ENCODE measurements around the gene TPRX1.
"Not testable (repeated sequence)": the region's sequence is repeated elsewhere in the genome, so short reads cannot be mapped to it uniquely, and the experiment has no call there.

Gene TPRX1

GRCh38 chr19:47798904-47799266, 5.5 kb downstream of the TPRX1 start:
- H3K4me3 ChIP-seq (ENCODE audit: low read length): no peak overlapping the region
- no peak for DNase-seq (ENCODE audit: low read depth)
- no peak for TF ChIP-seq CTCF (IDR thresholded peaks at IDR 0.05; ENCODE audit: insufficient read depth, low read depth, low read length, missing control alignments)

DNA sequence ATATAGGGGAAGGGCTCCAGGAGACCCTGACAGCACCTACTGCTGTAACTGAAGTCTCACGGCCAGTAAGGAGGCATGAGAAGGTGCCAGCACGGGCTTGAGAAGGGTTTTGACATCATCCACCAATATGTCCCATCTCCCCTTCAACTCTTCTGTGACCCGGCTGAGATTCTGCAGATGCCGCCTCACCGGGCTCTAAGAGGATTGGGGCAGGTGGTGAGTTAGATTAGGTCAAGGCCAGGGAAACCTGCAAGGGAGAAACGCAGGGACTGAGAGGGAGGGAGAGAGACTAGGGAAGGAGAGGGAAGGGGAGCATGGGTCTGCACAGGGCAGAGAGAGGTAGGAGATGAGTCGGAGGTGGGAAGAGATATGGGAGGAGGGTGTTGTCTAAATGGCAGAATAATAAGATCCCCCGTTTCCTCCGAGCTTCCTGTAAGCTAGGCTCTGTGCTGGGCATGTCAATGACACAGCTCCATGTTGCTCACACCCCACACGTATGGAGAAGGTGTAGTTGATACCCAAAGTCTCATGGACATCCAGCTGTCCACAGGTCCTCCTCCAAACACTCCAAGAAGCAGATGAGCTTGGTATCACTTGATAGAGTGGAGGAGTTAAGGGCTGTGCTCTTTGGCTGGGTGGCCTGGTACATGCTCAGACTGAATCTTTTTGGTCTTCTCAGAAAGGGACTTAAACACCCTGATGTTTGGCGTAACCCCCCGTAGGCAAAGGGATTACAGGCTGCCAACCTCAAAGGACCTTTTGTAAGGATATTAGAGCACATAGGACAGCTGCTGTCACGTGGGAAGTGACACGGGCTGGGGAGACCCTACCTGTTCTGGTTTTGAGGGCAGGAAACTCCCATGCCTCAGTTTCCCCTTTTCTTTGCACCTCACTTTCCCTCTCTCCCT, 6.1 kb downstream of the TPRX1 start:
- TF ChIP-seq CTCF (IDR thresholded peaks at IDR 0.05; ENCODE audit: insufficient read depth, low read depth, low read length, missing control alignments): no peak
- no peak for DNase-seq (ENCODE audit: low read depth)
- H3K4me3 ChIP-seq (ENCODE audit: low read length): no peak overlapping the region

- TF ChIP-seq CTCF (IDR thresholded peaks at IDR 0.05; ENCODE audit: insufficient read depth, low read depth, low read length, missing control alignments): no peak
- no peak for DNase-seq (ENCODE audit: low read depth)
- H3K4me3 ChIP-seq (ENCODE audit: low read length): no peak overlapping the region
Measured at GRCh38 chr19:47796785-47797184, 7.6 kb downstream of the TPRX1 start.

DNA sequence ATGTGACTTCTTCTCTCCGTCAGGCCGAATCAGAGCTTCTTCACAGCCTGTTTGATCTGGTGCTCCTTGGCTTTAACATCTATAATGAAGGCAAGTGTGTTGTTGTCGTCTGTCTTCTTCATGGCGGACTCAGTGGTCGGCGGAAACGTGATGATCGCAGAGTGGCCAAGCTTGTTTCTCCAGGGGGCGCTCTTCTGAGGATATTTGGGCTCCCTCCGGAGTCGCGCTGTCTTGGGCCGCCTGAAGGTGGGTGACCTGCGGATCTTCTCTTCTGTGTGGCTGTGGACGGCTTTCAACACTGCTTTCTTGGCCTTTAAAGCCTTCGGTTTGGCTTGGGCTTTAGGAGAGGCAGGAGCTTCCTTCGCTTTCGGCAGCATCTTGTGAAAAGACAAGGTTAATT, 9.8 kb downstream of the TPRX1 start:
- H3K4me3 ChIP-seq (ENCODE audit: low read length): no peak overlapping the region
- no peak for TF ChIP-seq CTCF (IDR thresholded peaks at IDR 0.05; ENCODE audit: insufficient read depth, low read depth, low read length, missing control alignments)
- no peak for DNase-seq (ENCODE audit: low read depth)

DNA sequence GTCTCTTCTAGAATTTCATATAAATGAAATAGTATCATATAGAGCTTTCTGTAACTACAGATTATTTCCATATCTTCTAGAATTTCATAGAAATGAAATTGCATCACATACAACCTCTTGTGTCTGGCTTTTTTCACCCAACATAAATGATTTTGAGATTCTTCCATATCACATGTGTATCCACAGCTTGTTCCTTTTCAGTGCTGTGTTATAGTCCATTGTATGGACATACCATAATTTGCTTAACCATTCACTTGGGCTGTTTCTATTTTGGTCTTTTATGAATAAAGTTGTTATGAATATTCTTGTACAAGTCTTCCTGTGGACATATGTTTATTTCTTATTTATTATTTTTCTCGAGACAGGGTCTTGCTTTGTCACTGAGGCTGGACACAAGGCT, 11.7 kb downstream of the TPRX1 start:
- no peak for TF ChIP-seq CTCF (IDR thresholded peaks at IDR 0.05; ENCODE audit: insufficient read depth, low read depth, low read length, missing control alignments)
- no peak overlapping the region for H3K4me3 ChIP-seq (ENCODE audit: low read length)
- DNase-seq (ENCODE audit: low read depth): no peak

- peak; percentile 94 for TF ChIP-seq CTCF (IDR thresholded peaks at IDR 0.05; ENCODE audit: insufficient read depth, low read depth, low read length, missing control alignments)
- no peak overlapping the region for H3K4me3 ChIP-seq (ENCODE audit: low read length)
- peak; percentile 65 for DNase-seq (ENCODE audit: low read depth)
Measured at GRCh38 chr19:47790398-47790814, 13.9 kb downstream of the TPRX1 start.

DNA sequence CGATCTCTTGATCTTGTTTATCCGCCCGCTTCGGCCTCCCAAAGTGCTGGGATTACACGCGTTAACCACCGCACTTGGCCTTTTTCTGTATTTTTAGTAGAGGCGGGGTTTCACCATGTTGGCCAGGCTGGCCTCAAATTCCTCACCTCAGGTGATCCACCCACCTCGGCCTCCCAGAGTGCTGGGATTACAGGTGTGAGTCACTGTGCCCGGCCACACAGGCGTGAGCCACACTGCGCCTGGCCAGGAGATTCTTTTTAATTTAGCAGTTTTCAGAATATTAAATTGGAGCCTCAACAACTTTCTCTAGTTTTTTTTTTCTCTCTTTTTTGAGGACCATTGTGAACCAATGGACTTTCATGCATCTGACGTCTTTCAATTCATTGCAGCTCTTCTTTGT, 14.5 kb downstream of the TPRX1 start:
- peak; percentile 50 for DNase-seq (ENCODE audit: low read depth)
- H3K4me3 ChIP-seq (ENCODE audit: low read length): not testable (repeated sequence)

GRCh38 chr19:47787307-47787706, 17.0 kb downstream of the TPRX1 start:
- not testable (repeated sequence) for H3K4me3 ChIP-seq (ENCODE audit: low read length); DNase-seq (ENCODE audit: low read depth)
